ENCODE data around the gene PKP4. TPM values are rescaled to one million over a fixed set of nuclear protein-coding genes. Genes with fewer than 3 reads are reported as not detected.

The PKP4 gene
- total RNA-seq, 1 donor from 2014 or later = 119 TPM

DNA sequence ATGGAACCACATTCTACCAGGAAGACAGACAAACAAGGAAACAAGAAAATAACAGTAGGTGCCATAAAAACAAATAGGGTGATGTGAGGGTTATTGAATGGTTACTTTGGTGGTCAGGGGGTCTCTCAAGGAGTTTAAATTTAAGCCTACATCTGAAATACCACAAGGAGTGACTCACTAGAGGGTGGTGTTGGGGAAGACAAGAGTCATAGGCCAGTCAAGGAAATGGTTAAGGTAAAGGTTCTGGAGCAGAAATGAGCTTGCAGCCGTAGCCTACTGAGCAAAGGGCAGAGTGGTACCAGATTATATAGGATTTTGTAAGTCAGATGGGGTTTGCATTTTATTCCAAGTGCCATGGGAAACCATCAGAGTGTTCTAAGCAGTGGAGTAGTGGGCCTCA lies 202.7 kb downstream of the PKP4 start:
- Mint-ChIP-seq H3K4me3 (ENCODE audit: unreplicated experiment) (no peak overlapping the region), H3K36me3 (ENCODE audit: unreplicated experiment) (peaks cover 38% of the 10 kb centered on the region), H3K27me3 (ENCODE audit: unreplicated experiment) (no peaks in the 10 kb centered on the region), H3K27ac (ENCODE audit: unreplicated experiment) (no peak overlapping the region), H3K9me3 (ENCODE audit: unreplicated experiment) (no peaks in the 10 kb centered on the region), H3K4me1 (ENCODE audit: unreplicated experiment) (no peaks in the 10 kb centered on the region)
- DNase-seq (ENCODE audit: extremely low spot score, unreplicated experiment) = no peak
- TF ChIP-seq, protein P1, sequence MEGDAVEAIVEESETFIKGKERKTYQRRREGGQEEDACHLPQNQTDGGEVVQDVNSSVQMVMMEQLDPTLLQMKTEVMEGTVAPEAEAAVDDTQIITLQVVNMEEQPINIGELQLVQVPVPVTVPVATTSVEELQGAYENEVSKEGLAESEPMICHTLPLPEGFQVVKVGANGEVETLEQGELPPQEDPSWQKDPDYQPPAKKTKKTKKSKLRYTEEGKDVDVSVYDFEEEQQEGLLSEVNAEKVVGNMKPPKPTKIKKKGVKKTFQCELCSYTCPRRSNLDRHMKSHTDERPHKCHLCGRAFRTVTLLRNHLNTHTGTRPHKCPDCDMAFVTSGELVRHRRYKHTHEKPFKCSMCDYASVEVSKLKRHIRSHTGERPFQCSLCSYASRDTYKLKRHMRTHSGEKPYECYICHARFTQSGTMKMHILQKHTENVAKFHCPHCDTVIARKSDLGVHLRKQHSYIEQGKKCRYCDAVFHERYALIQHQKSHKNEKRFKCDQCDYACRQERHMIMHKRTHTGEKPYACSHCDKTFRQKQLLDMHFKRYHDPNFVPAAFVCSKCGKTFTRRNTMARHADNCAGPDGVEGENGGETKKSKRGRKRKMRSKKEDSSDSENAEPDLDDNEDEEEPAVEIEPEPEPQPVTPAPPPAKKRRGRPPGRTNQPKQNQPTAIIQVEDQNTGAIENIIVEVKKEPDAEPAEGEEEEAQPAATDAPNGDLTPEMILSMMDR (IDR thresholded peaks at IDR 0.05) = no peak

DNA sequence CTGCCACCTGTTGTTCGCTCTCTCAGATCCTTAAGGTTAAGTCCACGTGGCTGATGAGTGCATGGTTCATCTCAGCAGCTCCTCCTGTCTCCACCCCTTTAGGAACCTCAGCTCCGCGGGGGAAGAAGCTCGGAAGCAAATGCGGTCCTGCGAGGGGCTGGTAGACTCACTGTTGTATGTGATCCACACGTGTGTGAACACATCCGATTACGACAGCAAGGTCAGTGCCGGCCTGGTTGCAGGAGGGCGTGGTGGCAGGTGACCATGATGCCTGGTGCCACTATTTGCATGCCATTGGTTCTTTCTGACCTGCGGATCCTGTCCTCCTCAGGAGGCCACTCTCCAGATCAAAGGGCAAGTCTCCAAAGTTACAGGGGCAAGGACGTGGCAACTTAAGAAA lies 204.5 kb downstream of the PKP4 start:
- H3K9me3 Mint-ChIP-seq (ENCODE audit: unreplicated experiment) = no peaks in the 10 kb centered on the region
- H3K4me3 Mint-ChIP-seq (ENCODE audit: unreplicated experiment) = no peak overlapping the region
- TF ChIP-seq, protein P1 (IDR thresholded peaks at IDR 0.05) = no peak
- H3K27ac Mint-ChIP-seq (ENCODE audit: unreplicated experiment) = no peak overlapping the region
- peaks cover 41% of the 10 kb centered on the region for H3K36me3 Mint-ChIP-seq (ENCODE audit: unreplicated experiment)
- peaks cover 10% of the 10 kb centered on the region for H3K4me1 Mint-ChIP-seq (ENCODE audit: unreplicated experiment)
- no peaks in the 10 kb centered on the region for H3K27me3 Mint-ChIP-seq (ENCODE audit: unreplicated experiment)
- no peak for DNase-seq (ENCODE audit: extremely low spot score, unreplicated experiment)

DNA sequence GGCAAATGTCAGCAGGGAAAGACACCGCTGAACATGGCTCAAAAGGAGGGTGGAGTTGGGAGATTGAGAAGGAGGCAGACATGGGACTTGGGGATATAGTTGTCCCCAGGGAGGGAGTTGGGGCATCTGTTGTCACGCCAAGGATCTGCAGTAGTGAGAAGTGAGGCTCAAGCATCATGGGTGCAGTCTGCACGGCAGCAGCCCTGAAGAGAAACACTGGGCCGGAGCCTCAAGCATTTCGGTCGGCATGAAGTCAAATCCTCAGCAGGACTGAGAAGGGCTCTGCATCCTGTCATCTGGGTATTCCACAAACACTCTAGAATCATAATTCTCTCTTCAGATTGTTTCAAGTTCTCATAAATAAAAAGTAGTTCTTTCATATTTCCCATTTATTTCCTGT lies 205.7 kb downstream of the PKP4 start:
- Mint-ChIP-seq H3K4me1 (ENCODE audit: unreplicated experiment) (peaks cover 11% of the 10 kb centered on the region), H3K4me3 (ENCODE audit: unreplicated experiment) (no peak overlapping the region), H3K27ac (ENCODE audit: unreplicated experiment) (no peak overlapping the region), H3K27me3 (ENCODE audit: unreplicated experiment) (no peaks in the 10 kb centered on the region), H3K36me3 (ENCODE audit: unreplicated experiment) (peaks cover 45% of the 10 kb centered on the region), H3K9me3 (ENCODE audit: unreplicated experiment) (no peaks in the 10 kb centered on the region)
- TF ChIP-seq, protein P1 (IDR thresholded peaks at IDR 0.05) = no peak
- DNase-seq (ENCODE audit: extremely low spot score, unreplicated experiment) = no peak

DNA sequence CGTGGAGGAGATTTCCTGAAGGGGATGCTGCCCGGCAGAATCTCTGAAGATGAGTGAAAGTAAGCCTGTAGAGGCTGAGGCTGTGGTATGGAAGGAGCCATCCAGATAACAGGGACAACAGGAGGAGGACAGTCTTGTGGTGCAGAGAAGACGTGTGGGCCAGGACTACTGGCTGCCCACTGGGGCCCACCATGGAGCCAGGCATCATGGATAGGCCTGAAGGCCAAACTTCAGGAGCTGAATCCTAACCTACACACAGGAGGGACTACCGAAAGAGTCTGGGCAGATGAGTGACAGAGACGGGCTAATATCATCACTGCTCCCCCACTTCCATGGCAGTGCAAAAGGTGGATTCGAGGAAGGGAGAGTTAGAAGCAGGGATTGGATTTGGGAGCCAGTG lies 207.0 kb downstream of the PKP4 start:
- Mint-ChIP-seq H3K9me3 (ENCODE audit: unreplicated experiment) (no peaks in the 10 kb centered on the region), H3K4me1 (ENCODE audit: unreplicated experiment) (peaks cover 11% of the 10 kb centered on the region), H3K36me3 (ENCODE audit: unreplicated experiment) (peaks cover 52% of the 10 kb centered on the region), H3K27ac (ENCODE audit: unreplicated experiment) (no peak overlapping the region), H3K4me3 (ENCODE audit: unreplicated experiment) (no peak overlapping the region), H3K27me3 (ENCODE audit: unreplicated experiment) (no peaks in the 10 kb centered on the region)
- TF ChIP-seq, protein P1 (IDR thresholded peaks at IDR 0.05) = no peak
- no peak for DNase-seq (ENCODE audit: extremely low spot score, unreplicated experiment)

DNA sequence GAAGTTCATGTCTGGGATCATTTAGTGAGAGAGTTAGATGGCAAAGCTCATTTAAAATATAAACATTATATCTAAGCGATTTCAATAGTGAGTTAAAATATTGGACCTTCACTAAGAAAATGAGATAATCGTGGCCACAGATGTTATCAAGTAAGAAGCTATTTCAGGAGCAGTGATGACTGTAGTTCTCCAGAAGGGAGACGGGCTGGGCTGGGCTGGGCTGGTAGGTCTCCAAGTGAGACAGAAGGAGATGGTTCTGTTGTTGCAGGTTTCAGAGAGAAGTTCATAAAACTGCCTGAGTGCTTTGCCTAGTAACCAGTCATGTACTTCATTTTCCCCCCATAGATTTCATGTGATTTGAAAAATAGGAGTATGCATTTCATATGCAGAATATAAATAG lies 208.2 kb downstream of the PKP4 start:
- Mint-ChIP-seq H3K4me1 (ENCODE audit: unreplicated experiment) (peaks cover 11% of the 10 kb centered on the region), H3K27ac (ENCODE audit: unreplicated experiment) (no peak overlapping the region), H3K36me3 (ENCODE audit: unreplicated experiment) (peaks cover 55% of the 10 kb centered on the region), H3K4me3 (ENCODE audit: unreplicated experiment) (no peak overlapping the region), H3K27me3 (ENCODE audit: unreplicated experiment) (no peaks in the 10 kb centered on the region), H3K9me3 (ENCODE audit: unreplicated experiment) (no peaks in the 10 kb centered on the region)
- no peak for DNase-seq (ENCODE audit: extremely low spot score, unreplicated experiment)
- TF ChIP-seq, protein P1 (IDR thresholded peaks at IDR 0.05) = no peak

Data from osteocyte (in vitro differentiated cells).